Parathyroid adenoma (tissue), 2 donors: ENCODE results near the gene IMMP2L.

Source experiments
- H2AFZ ChIP-seq: fragments of 300-600 bp; sonication (generic); one replicate; pipeline ENCODE4 v1.7.0; 2017; ENCODE audit warnings: antibody characterized with exemption, mild to moderate bottlenecking
- H3K27ac ChIP-seq: fragments of 300-600 bp; sonication (generic); one replicate; pipeline ENCODE4 v1.7.0; 2017
- H3K27me3 ChIP-seq: fragments of 300-600 bp; sonication (generic); one replicate; pipeline ENCODE4 v1.7.0; 2017; ENCODE audit warnings: low read length; ENCODE audit not compliant: control insufficient read depth, insufficient read depth
- H3K36me3 ChIP-seq: fragments of 300-600 bp; sonication (generic); one replicate; pipeline ENCODE4 v1.7.0; 2017; ENCODE audit warnings: low read length; ENCODE audit not compliant: control insufficient read depth, insufficient read depth
- H3K4me1 ChIP-seq: fragments of 300-600 bp; sonication (generic); one replicate; pipeline ENCODE4 v1.7.0; 2017; ENCODE audit warnings: control low read depth
- H3K4me2 ChIP-seq: fragments of 300-600 bp; sonication (generic); one replicate; pipeline ENCODE4 v1.7.0; 2017; ENCODE audit warnings: low read length
- H3K4me3 ChIP-seq: fragments of 300-600 bp; sonication (generic); one replicate; pipeline ENCODE4 v1.7.0; 2017; ENCODE audit warnings: low read depth, low read length
- H3K79me2 ChIP-seq: fragments of 300-600 bp; sonication (generic); one replicate; pipeline ENCODE4 v1.7.0; 2017; ENCODE audit warnings: control low read depth
- H3K9ac ChIP-seq: fragments of 300-600 bp; sonication (generic); one replicate; pipeline ENCODE4 v1.7.0; 2017; ENCODE audit warnings: mild to moderate bottlenecking
- H3K9me3 ChIP-seq: fragments of 300-600 bp; sonication (generic); one replicate; pipeline ENCODE4 v1.7.0; 2017; ENCODE audit warnings: low read length; ENCODE audit not compliant: control insufficient read depth
- CTCF ChIP-seq: fragments of 300-600 bp; sonication (generic); IDR thresholded peaks from one replicate; pipeline ENCODE4 v1.7.0; 2017; ENCODE audit warnings: antibody characterized with exemption, mild to moderate bottlenecking
- donor health status: primary hyperparathyroidism.

Gene IMMP2L

GRCh38 chr7:111429781-111430180 is 132.5 kb downstream of the IMMP2L start:
- Histone ChIP-seq H3K9ac (no peak overlapping the region), H3K4me2 (no peak overlapping the region), H3K4me3 (no peak overlapping the region), H3K36me3 (no peaks in the 10 kb centered on the region), H3K79me2 (no peaks in the 10 kb centered on the region), H3K27ac (no peak overlapping the region), H3K9me3 (no peaks in the 10 kb centered on the region), H3K4me1 (no peaks in the 10 kb centered on the region), H2AFZ (no peak overlapping the region), H3K27me3 (no peaks in the 10 kb centered on the region)
- no peak for TF ChIP-seq CTCF

GRCh38 chr7:111424768-111425167 is 137.5 kb downstream of the IMMP2L start:
- Histone ChIP-seq H3K79me2 (no peaks in the 10 kb centered on the region), H3K9me3 (no peaks in the 10 kb centered on the region), H3K9ac (no peak overlapping the region), H3K4me1 (no peaks in the 10 kb centered on the region), H3K27ac (no peak overlapping the region), H2AFZ (no peak overlapping the region), H3K27me3 (no peaks in the 10 kb centered on the region), H3K4me3 (no peak overlapping the region), H3K4me2 (no peak overlapping the region), H3K36me3 (no peaks in the 10 kb centered on the region)
- no peak for TF ChIP-seq CTCF

DNA sequence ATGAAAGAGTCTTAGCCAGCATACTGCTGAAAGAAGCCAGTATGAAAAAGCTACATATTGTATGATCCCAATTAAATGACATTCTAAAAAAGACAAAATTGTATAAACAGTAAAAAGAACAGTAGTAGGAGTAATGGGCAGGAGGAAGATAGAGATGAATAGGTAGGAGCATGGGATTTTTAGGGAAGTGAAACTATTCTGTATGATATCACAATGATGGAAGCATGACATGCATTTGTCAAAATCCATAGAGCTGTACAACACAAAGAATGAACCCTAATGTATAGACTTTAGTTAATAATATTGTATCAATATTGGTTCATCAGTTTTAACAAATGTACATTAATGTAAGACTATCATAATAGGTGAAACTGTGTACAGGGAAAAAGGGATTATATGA is 147.9 kb downstream of the IMMP2L start:
- no peaks in the 10 kb centered on the region for H3K4me1 ChIP-seq
- H3K79me2 ChIP-seq: no peaks in the 10 kb centered on the region
- no peak overlapping the region for H3K9ac ChIP-seq
- H2AFZ ChIP-seq: no peak overlapping the region
- no peak overlapping the region for H3K27ac ChIP-seq
- no peak for TF ChIP-seq CTCF
- no peaks in the 10 kb centered on the region for H3K9me3 ChIP-seq
- no peak overlapping the region for H3K4me3 ChIP-seq
- H3K27me3 ChIP-seq: no peaks in the 10 kb centered on the region
- H3K4me2 ChIP-seq: no peak overlapping the region
- no peaks in the 10 kb centered on the region for H3K36me3 ChIP-seq

- no peak overlapping the region for H3K4me2 ChIP-seq
- H3K27me3 ChIP-seq: no peaks in the 10 kb centered on the region
- peaks cover 1% of the 10 kb centered on the region for H3K4me1 ChIP-seq
- no peak overlapping the region for H3K4me3 ChIP-seq
- H3K9me3 ChIP-seq: no peaks in the 10 kb centered on the region
- H3K36me3 ChIP-seq: no peaks in the 10 kb centered on the region
- H3K79me2 ChIP-seq: no peaks in the 10 kb centered on the region
- TF ChIP-seq CTCF: no peak
- no peak overlapping the region for H3K9ac ChIP-seq
- H2AFZ ChIP-seq: no peak overlapping the region
- H3K27ac ChIP-seq: no peak overlapping the region
Observed at GRCh38 chr7:111413739-111414138, 148.6 kb downstream of the IMMP2L start.

DNA sequence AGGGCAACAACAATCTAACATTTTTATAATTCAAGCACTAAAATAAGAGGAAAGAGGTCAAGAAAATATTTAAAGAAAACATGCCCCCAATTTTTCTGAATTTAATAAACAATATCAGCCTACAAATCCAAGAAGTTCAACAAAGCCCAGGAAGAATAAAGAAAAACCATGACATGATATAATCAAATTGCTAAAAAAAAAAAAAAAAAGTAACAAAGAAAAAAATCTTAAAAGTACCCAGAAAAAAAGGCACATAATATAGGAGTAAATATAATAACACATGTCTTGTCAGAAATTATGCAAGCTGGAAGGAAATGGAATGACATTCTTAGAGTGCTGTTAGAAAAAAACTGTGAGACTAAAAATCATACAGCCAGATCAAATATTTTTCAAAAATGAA is 151.4 kb downstream of the IMMP2L start:
- Histone ChIP-seq H2AFZ (no peak overlapping the region), H3K36me3 (no peaks in the 10 kb centered on the region), H3K4me1 (peaks cover 2% of the 10 kb centered on the region), H3K9ac (no peak overlapping the region), H3K79me2 (peaks cover 6% of the 10 kb centered on the region), H3K4me3 (no peak overlapping the region), H3K4me2 (no peak overlapping the region), H3K27ac (no peak overlapping the region), H3K9me3 (no peaks in the 10 kb centered on the region), H3K27me3 (no peaks in the 10 kb centered on the region)
- no peak for TF ChIP-seq CTCF
